SH-SY5Y (cell line): ENCODE measurements around the gene TDRD9.

ENCODE experiments used
- GATA2 ChIP-seq: IDR thresholded peaks from 2 replicates; pipeline ENCODE4 v1.6.1; 2011; ENCODE audit warnings: mild to moderate bottlenecking, low read depth, low read length
- GATA3 ChIP-seq: IDR thresholded peaks from 2 replicates; pipeline ENCODE4 v1.6.1; 2011; ENCODE audit warnings: low read depth, mild to moderate bottlenecking, low read length, moderate library complexity

- no peak for TF ChIP-seq GATA3
- peak; percentile 57 for TF ChIP-seq GATA2
Observed at GRCh38 chr14:103920981-103921854, 7.0 kb upstream of the TDRD9 start.
